Fibroblast of the aortic adventitia (primary cell): Measurements from ENCODE around the gene NRG2. TPM values are rescaled to one million over a fixed set of nuclear protein-coding genes. Genes with fewer than 3 reads are reported as not detected.

Source experiments
- DNase-seq: peaks from one replicate; pipeline ENCODE4 v3.0.0-alpha.2; 2010; ENCODE audit warnings: low read depth
- H3K4me3 ChIP-seq: 2 replicates; pipeline ENCODE4 v1.5.1; 2011; ENCODE audit warnings: low read depth, mild to moderate bottlenecking, control low read depth, low read length, moderate library complexity
- total RNA-seq: library from RNA; depleted of rRNA; stranded (reverse); fragments of >200 nt; gene quantifications from 2 replicates; pipeline ENCODE4 v1.2.3, GENCODE V29; 2012; ENCODE audit warnings: low replicate concordance
- TF ChIP-seq, protein P1 (sequence below): IDR thresholded peaks from 2 replicates; pipeline ENCODE4 v1.5.1; 2011; ENCODE audit warnings: mild to moderate bottlenecking, low read length, control low read depth, inconsistent platforms; ENCODE audit not compliant: insufficient read depth

Gene NRG2
- total RNA-seq, 1 donor: 0.36 TPM

DNA sequence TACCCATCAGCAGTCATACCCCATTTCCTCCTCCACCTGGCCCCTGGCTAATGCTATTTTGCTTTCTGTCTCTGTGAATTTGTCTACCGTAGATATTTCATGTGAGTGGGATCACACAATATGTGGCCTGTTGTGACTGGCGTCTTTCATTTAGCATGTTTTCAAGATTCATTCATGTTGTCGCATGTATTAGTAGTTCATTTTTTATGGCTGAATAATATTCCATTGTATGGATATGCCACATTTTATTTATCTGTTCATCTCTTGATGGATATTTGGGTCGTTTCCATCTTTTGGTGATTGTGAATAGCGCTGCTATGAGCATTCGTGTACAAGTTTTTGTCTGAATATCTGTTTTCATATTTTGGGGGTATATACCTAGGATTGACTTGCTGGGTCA, 213.6 kb downstream of the NRG2 start:
- H3K4me3 ChIP-seq: no peak overlapping the region
- TF ChIP-seq, protein P1, sequence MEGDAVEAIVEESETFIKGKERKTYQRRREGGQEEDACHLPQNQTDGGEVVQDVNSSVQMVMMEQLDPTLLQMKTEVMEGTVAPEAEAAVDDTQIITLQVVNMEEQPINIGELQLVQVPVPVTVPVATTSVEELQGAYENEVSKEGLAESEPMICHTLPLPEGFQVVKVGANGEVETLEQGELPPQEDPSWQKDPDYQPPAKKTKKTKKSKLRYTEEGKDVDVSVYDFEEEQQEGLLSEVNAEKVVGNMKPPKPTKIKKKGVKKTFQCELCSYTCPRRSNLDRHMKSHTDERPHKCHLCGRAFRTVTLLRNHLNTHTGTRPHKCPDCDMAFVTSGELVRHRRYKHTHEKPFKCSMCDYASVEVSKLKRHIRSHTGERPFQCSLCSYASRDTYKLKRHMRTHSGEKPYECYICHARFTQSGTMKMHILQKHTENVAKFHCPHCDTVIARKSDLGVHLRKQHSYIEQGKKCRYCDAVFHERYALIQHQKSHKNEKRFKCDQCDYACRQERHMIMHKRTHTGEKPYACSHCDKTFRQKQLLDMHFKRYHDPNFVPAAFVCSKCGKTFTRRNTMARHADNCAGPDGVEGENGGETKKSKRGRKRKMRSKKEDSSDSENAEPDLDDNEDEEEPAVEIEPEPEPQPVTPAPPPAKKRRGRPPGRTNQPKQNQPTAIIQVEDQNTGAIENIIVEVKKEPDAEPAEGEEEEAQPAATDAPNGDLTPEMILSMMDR: no peak
- DNase-seq: no peak

DNA sequence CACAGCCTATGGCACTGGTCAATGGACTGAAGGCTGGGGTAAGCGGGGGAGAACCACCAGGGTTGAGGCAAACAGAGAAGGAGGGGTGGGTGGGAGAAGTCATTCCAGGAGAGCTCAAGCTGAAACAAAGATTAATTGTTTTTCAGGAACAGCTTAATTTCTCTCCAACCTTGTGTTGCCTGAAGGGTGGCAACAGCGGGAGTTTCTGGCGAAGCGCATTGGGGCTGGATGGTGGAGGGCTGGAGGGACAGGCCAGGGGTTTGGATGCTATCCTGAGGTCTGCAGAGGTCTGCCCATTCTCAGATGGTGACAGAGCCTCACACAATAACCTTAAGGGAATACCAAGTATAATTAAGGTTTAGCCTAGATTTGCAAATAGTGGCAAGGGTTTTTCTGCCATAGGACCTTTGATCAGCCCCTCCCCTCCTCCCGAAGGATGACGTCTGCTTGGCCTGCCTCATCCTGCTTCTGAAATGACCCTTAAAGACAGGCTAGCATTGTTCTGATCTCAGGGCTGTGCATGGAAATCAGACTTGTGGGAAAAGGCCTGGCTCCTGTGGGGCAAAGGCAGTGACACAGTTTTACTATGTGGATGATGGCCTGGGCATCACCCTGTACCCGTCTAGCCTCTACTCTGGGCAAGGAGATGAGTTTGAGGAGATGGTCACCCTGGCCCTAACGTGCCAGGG, 214.7 kb downstream of the NRG2 start:
- TF ChIP-seq, protein P1: no peak
- H3K4me3 ChIP-seq: no peak overlapping the region
- DNase-seq: no peak

DNA sequence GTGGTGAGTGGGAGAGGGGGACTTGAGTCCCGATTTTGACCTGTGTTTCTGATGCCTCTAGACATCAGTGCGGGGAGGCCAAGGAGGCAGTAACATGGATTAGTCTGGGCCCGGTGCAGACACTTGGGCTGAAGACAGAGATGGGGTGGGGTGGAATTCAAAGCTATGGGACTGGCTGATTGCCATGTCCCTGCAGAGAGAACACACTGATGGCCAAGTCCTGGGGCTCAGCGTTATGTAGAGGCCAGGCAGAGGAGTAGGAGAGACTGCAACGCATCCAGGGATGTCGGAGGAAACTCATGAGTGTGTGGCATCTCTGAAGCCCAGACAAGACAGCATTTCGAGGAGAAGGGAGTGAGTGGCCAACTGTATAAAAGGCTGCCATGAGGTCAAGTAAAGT, 217.4 kb downstream of the NRG2 start:
- TF ChIP-seq, protein P1: no peak
- no peak overlapping the region for H3K4me3 ChIP-seq
- no peak for DNase-seq

DNA sequence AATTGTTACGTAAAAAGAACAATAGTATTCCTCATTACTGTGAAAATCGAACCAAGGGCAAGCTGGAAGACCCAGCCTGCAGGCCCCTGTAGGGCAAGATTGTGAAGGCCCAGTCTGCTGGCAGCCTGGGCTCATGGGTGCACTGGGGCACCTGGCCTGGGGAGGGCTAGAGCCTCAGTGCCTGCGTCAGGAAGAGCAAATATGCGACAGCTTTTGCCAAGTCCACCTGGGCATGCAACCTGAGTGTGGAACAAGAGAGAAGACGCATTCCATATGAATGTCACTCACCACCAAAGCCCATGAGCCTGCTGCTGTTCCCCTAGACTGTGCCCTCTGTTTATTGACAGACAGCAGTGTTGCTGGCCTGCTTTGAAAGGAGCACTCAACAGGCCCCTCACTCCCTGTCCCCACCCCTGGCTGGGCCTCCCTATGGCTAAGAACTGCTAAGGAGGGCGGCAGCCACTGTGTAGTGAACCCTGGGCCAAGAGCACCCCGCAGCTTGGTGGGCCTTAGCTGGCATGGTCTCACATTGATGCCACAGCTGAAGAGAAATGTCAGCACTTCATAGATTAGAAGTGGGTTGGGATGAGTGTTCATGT, 219.2 kb downstream of the NRG2 start:
- TF ChIP-seq, protein P1: no peak
- H3K4me3 ChIP-seq: no peak overlapping the region
- DNase-seq: no peak

DNA sequence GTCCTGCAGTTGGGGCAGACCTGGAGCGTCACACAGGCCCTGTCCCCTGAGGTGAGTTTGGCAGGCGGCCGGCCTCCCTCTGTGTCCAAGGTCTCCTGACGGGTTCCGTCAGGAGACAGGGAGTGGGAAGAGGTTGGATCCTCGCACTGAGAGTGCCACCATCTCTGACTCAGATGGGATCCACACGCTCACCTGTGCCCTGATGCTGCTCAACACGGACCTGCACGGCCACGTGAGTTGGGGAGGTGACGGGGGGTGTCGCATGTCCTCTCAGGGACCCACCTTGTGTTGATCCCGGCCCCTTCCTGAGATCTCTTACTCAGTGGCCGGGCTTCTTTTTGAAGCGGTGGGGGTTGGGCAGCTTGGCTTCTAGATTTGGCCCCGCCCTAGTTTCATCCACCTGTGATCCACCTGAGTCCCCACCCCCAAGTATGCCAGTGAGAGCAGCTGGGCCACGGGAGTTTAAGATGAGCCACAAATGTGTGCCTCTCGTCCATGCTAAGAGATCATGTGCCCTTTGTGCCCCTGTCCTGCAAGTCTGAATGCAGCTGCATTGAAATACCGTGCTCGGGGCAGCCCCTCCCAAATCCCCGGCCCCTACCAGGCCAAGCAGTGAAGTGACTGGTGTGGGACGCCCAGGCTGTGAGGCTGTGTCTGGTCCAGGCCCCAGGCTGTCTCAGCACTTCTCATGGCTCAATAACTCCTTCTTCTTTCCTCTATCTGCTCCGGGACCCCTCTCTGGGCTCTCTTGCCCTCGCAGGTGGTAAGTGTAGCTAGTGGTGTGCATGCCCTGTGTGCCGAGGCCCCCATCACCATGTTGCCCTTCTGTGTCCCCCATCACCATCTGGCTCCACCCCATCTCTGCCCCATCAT, 220.3 kb downstream of the NRG2 start:
- H3K4me3 ChIP-seq: no peak overlapping the region
- TF ChIP-seq, protein P1: no peak
- no peak for DNase-seq

DNA sequence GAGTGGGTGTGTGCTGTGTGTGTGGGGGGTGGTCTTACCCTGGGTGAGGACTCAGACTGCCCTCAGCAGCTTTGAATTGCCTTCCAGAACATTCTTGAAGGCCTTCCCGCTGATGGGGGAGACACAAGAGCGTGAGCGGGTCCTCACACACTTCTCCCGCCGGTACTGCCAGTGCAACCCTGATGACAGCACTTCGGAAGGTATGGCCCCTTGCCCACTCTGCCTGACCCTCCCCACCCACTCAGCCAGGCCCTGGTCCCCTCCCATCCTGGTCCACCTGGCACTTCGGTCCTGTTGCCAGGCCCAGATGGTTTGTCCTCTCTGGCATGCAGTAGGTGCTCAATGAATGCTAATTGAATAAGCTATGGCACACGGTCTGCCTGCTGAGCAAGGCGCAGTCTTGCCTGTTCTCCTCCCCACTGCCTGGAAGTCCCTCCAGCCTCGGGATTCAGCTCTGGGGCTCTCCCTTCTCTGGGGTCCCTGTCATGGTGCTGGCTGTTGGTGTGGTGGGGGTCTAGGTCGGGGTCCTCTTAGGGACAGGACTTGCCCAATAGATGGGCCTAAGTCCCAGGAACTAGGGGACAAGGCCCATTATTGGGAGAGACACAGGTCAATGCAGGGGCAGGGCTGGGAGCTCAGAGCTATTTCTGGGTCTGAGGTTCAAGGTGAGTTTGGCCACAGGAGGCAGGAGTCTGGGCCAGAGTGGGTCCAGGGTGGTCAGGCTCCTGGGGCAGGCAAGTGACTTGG, 221.1 kb downstream of the NRG2 start:
- no peak for DNase-seq
- no peak overlapping the region for H3K4me3 ChIP-seq
- TF ChIP-seq, protein P1: no peak
